HCT116 (cell line): ENCODE measurements around the gene ACVR1B. TPM values are rescaled to one million over a fixed set of nuclear protein-coding genes. Genes with fewer than 3 reads are reported as not detected.
A peak's percentile ranks its signal among the peaks of the same experiment; 100 is the strongest.

Experiments
- ATAC-seq: fragments of 200-7000 bp; cut with Tn5 transposase; 2 replicates; pipeline ENCODE4 v1.9.1; 2020; ENCODE audit warnings: mild to moderate bottlenecking, moderate library complexity
- BruUV-seq: library from RNA; stranded (reverse); fragments of 400-500 nt; replicated peaks from 2 replicates; lab custom pipeline; 2021; lab: Mats Ljungman, UMichigan
- CTCF ChIA-PET: fragments of 300-600 bp; sonication (Branson Sonifier 250); formaldehyde crosslinking; loops from one replicate; lab custom pipeline; 2021; ENCODE audit warnings: antibody characterized with exemption; lab: Charles Lee
- POLR2A ChIA-PET: fragments of 300-600, 350-600 bp; sonication (Branson Sonifier 250); formaldehyde crosslinking; loops from one replicate; lab custom pipeline; 2021; ENCODE audit warnings: antibody characterized with exemption; lab: Charles Lee
- RAD21 ChIA-PET, 2 experiments: fragments of 300-600 bp; sonication (Branson Sonifier 250); formaldehyde crosslinking; loops; one replicate each; lab custom pipeline; 2023; ENCODE audit warnings: low total read pairs in 2 of 2; ENCODE audit not compliant: uncharacterized antibody in 2 of 2, unreplicated experiment in 2 of 2, low non-redundant PET in 1 of 2; lab: Charles Lee
- DNase-seq: peaks from one replicate; pipeline ENCODE4 v3.0.0-alpha.2; 2010; ENCODE audit warnings: low read depth, low spot score
- H2AFZ ChIP-seq: fragments of 200-600 bp; shearing (Covaris generic), sonication (generic); 2 replicates; pipeline ENCODE4 v1.6.1; 2017; ENCODE audit warnings: low read depth, mixed run types, mixed read lengths, antibody characterized with exemption, low read length; ENCODE audit not compliant: poor library complexity, severe bottlenecking
- H3K27ac ChIP-seq: 2 replicates; pipeline ENCODE4 v1.5.1; 2012; ENCODE audit warnings: low read depth, low read length
- H3K27me3 ChIP-seq: fragments of 200-600 bp; sonication (generic); 2 replicates; pipeline ENCODE4 v1.6.1; 2016; ENCODE audit warnings: mixed run types, low read length, mixed read lengths; ENCODE audit not compliant: insufficient read depth
- H3K36me3 ChIP-seq, 2 experiments: fragments of 200-500 bp in 1 of 2; fragments of 200-600 bp in 1 of 2; sonication (Bioruptor generic) in 1 of 2; sonication (generic) in 1 of 2; 2 replicates each; pipeline versions ENCODE4 v1.5.1 to v1.6.1; 2014 to 2016; ENCODE audit warnings: low read length in 2 of 2, inconsistent platforms in 1 of 2, mixed read lengths in 1 of 2, mixed run types in 1 of 2; ENCODE audit not compliant: insufficient read depth in 2 of 2, control insufficient read depth in 1 of 2
- H3K4me1 ChIP-seq, 2 experiments: fragments of 200-600 bp in 1 of 2; sonication (generic) in 1 of 2; 2 replicates each; pipeline versions ENCODE4 v1.5.1 to v1.6.1; 2012 to 2017; ENCODE audit warnings: low read length in 2 of 2, inconsistent platforms in 1 of 2, mild to moderate bottlenecking in 1 of 2, mixed read lengths in 1 of 2, mixed run types in 1 of 2, moderate library complexity in 1 of 2; ENCODE audit not compliant: insufficient read depth in 2 of 2, control insufficient read depth in 1 of 2
- H3K4me2 ChIP-seq: fragments of 200-600 bp; sonication (generic); 2 replicates; pipeline ENCODE4 v1.6.1; 2017; ENCODE audit warnings: mixed run types, low read length, mixed read lengths
- H3K4me3 ChIP-seq, 2 experiments: fragments of 200-600 bp in 1 of 2; sonication (generic) in 1 of 2; replicated peaks in 1 of 2; 2 replicates each; pipeline ENCODE4 v1.5.1; 2011 to 2016; ENCODE audit warnings: low read length in 2 of 2, control low read depth in 1 of 2, low read depth in 1 of 2, mild to moderate bottlenecking in 1 of 2, mixed read lengths in 1 of 2, mixed run types in 1 of 2
- H3K79me2 ChIP-seq: fragments of 200-600 bp; sonication (generic); 2 replicates; pipeline ENCODE4 v1.6.1; 2017; ENCODE audit warnings: mild to moderate bottlenecking, mixed run types, low read length, moderate library complexity, mixed read lengths; ENCODE audit not compliant: insufficient read depth
- H3K9ac ChIP-seq: fragments of 200-600 bp; sonication (generic); 2 replicates; pipeline ENCODE4 v1.6.1; 2016; ENCODE audit warnings: low read length, mixed read lengths
- H3K9me2 ChIP-seq: fragments of 200-600 bp; sonication (generic), shearing (Covaris generic); 2 replicates; pipeline ENCODE4 v1.6.1; 2017; ENCODE audit warnings: mixed run types, mild to moderate bottlenecking, moderate library complexity; ENCODE audit not compliant: insufficient read depth
- H3K9me3 ChIP-seq, 2 experiments: fragments of 200-500 bp in 1 of 2; fragments of 200-600 bp in 1 of 2; sonication (Bioruptor generic) in 1 of 2; sonication (generic) in 1 of 2; 2 replicates each; pipeline ENCODE4 v1.6.1; 2014 to 2017; ENCODE audit warnings: low read length in 2 of 2, mixed read lengths in 2 of 2, inconsistent platforms in 1 of 2, low read depth in 1 of 2, mild to moderate bottlenecking in 1 of 2, mixed run types in 1 of 2, moderate library complexity in 1 of 2; ENCODE audit not compliant: control insufficient read depth in 1 of 2, insufficient read depth in 1 of 2
- H4K20me1 ChIP-seq: fragments of 200-600 bp; sonication (generic), shearing (Covaris generic); 2 replicates; pipeline ENCODE4 v1.6.1; 2017; ENCODE audit warnings: mixed run types, mild to moderate bottlenecking, moderate library complexity; ENCODE audit not compliant: insufficient read depth
- ATF3 ChIP-seq: IDR thresholded peaks from 2 replicates; pipeline ENCODE4 v1.6.1; 2012
- CBX3 ChIP-seq: IDR thresholded peaks from 2 replicates; pipeline ENCODE4 v1.6.1; 2012; ENCODE audit warnings: low read depth
- CTCF ChIP-seq, 3 experiments: fragments of 200-600 bp in 1 of 3; sonication (generic) in 1 of 3; IDR thresholded peaks in 2 of 3; conservative IDR thresholded peaks in 1 of 3; 2 replicates each; pipeline ENCODE4 v1.5.1; 2012 to 2017; ENCODE audit warnings: low read depth in 2 of 3, low read length in 2 of 3, antibody characterized with exemption in 1 of 3, borderline replicate concordance in 1 of 3, control low read depth in 1 of 3, mild to moderate bottlenecking in 1 of 3, mixed read lengths in 1 of 3, mixed run types in 1 of 3, moderate library complexity in 1 of 3; ENCODE audit not compliant: insufficient read depth in 1 of 3
- EGR1 ChIP-seq: IDR thresholded peaks from 2 replicates; pipeline ENCODE4 v1.6.1; 2012; ENCODE audit warnings: low read depth
- ELF1 ChIP-seq: IDR thresholded peaks from 2 replicates; pipeline ENCODE4 v1.6.1; 2012; ENCODE audit warnings: low read depth, borderline replicate concordance
- EZH2 ChIP-seq: fragments of 200-600 bp; sonication (generic); IDR thresholded peaks from 2 replicates; pipeline ENCODE4 v1.6.1; 2017; ENCODE audit warnings: antibody characterized with exemption, mixed run types
- FOSL1 ChIP-seq: IDR thresholded peaks from 2 replicates; pipeline ENCODE4 v1.6.1; 2012; ENCODE audit warnings: low read depth
- JUND ChIP-seq: IDR thresholded peaks from 2 replicates; pipeline ENCODE4 v1.6.1; 2012
- MAX ChIP-seq: IDR thresholded peaks from 2 replicates; pipeline ENCODE4 v1.6.1; 2012
- REST ChIP-seq: IDR thresholded peaks from 2 replicates; pipeline ENCODE4 v1.6.1; 2012; ENCODE audit warnings: low read depth
- SIN3A ChIP-seq: IDR thresholded peaks from 2 replicates; pipeline ENCODE4 v1.6.1; 2012; ENCODE audit warnings: low read depth
- SP1 ChIP-seq: IDR thresholded peaks from 2 replicates; pipeline ENCODE4 v1.6.1; 2012; ENCODE audit warnings: low read depth
- TCF7L2 ChIP-seq: IDR thresholded peaks from 2 replicates; pipeline ENCODE4 v1.7.0; 2011; ENCODE audit warnings: borderline replicate concordance, inconsistent platforms; ENCODE audit not compliant: insufficient read depth, insufficient read length; ENCODE audit errors: extremely low read depth
- YY1 ChIP-seq: IDR thresholded peaks from 2 replicates; pipeline ENCODE4 v1.6.1; 2011; ENCODE audit warnings: low read length, low read depth, moderate library complexity, mild to moderate bottlenecking; ENCODE audit not compliant: insufficient replicate concordance; ENCODE audit errors: extremely low read depth
- ZBTB33 ChIP-seq: IDR thresholded peaks from 2 replicates; pipeline ENCODE4 v1.6.1; 2011; ENCODE audit warnings: mild to moderate bottlenecking, low read length, moderate library complexity; ENCODE audit not compliant: insufficient replicate concordance; ENCODE audit errors: extremely low read depth
- ZFX ChIP-seq: fragments of 450-650 bp; IDR thresholded peaks from 2 replicates; pipeline ENCODE4 v1.6.1; 2017
- ZNF274 ChIP-seq: fragments of 200-500 bp; sonication (Bioruptor generic); IDR thresholded peaks from 2 replicates; pipeline ENCODE4 v1.6.1; 2014; ENCODE audit warnings: mild to moderate bottlenecking, low read depth, low read length, inconsistent platforms
- intact Hi-C: fragments of 100-400 bp; cut with micrococcal nuclease; formaldehyde crosslinking; loops from 2 replicates; pipeline ENCODE4 v1.10.0; 2022
- total RNA-seq: library from RNA; stranded (reverse); gene quantifications from one replicate; pipeline ENCODE4 v1.2.1, GENCODE V29; 2021; ENCODE audit not compliant: unreplicated experiment

Gene ACVR1B
- total RNA-seq, 1 experiment from 2014 or later: 22.7 TPM

- DNase-seq (no peak), ATAC-seq (peak; percentile 15; the same call in 1 of the 2 replicates)
- no peak overlapping the region for H3K27ac ChIP-seq
- H3K4me1 ChIP-seq: peaks cover 0 to 7% of the 10 kb centered on the region in 2 experiments; a peak in 2 of 4 replicates
- no peaks in the 10 kb centered on the region for H3K9me3 ChIP-seq
- H3K27me3 ChIP-seq: no peaks in the 10 kb centered on the region
- intact Hi-C loops: no loop called here
- ChIA-PET CTCF (interaction anchor here (0.9 to 5.5 kb wide), 9 partner anchors 11 to 118 kb away, joined by 3 to 137 read pairs (median 8); no protein-coding TSS in a partner anchor), RAD21 (interaction anchor here (0.9 to 2.8 kb wide), 3 partner anchors 19 to 22 kb away, joined by 3 to 21 read pairs (median 5); no protein-coding TSS in a partner anchor), POLR2A (interaction anchor here (3.1 kb wide), 1 partner anchor 21 kb away, joined by 15 read pairs; no protein-coding TSS in a partner anchor)
- BruUV-seq: no TSS peak
- H3K9me2 ChIP-seq: no peaks in the 10 kb centered on the region
- H3K79me2 ChIP-seq: no peaks in the 10 kb centered on the region
- H4K20me1 ChIP-seq: no peaks in the 10 kb centered on the region
- H3K4me3 ChIP-seq: no peak overlapping the region
- no peaks in the 10 kb centered on the region for H3K36me3 ChIP-seq
- no peak overlapping the region for H3K9ac ChIP-seq
- TF ChIP-seq ELF1 (no peak), MAX (no peak), JUND (no peak), ATF3 (no peak), SIN3A (no peak), EZH2 (no peak), REST (no peak), CBX3 (no peak), YY1 (no peak), EGR1 (no peak), CTCF (IDR thresholded peaks at IDR 0.05 in 2 of 3, conservative IDR thresholded peaks at IDR 0.05 in 1 of 3; ENCODE audit: borderline replicate concordance in 1 of 3, insufficient read depth in 1 of 3, low read depth in 2 of 3, low read length in 2 of 3) (no peak), ZFX (no peak), FOSL1 (no peak), ZNF274 (no peak), SP1 (no peak), ZBTB33 (no peak), TCF7L2 (no peak)
- no peak overlapping the region for H3K4me2 ChIP-seq
- H2AFZ ChIP-seq: no peak overlapping the region
These were observed 52.1 kb downstream of the ACVR1B start for GRCh38 chr12:52003591-52003990.
